Measurements from ENCODE around the gene GPR146. TPM values are rescaled to one million over a fixed set of nuclear protein-coding genes. Genes with fewer than 3 reads are reported as not detected.

Gene GPR146
- total and polyA plus RNA-seq, 2 of the 8 experiments (the other 6 are each of a cell fraction or from before 2014, with no cell fraction given), result 1.8 to 2.7 TPM

- TF ChIP-seq EGR1 (IDR thresholded peaks at IDR 0.05; ENCODE audit: borderline replicate concordance, low read depth, low read length) (0 out of 2 replicates have a peak, but pooled peaks have one; percentile 26), BRCA1 (IDR thresholded peaks at IDR 0.05; ENCODE audit: low read depth, low read length) (no peak), RFX5 (IDR thresholded peaks at IDR 0.05; ENCODE audit: borderline replicate concordance, low read depth, low read length) (no peak), FOSL1 (IDR thresholded peaks at IDR 0.05; ENCODE audit: insufficient read depth, low read depth, low read length) (no peak)
Observed at GRCh38 chr7:1098243-1099153, 54.2 kb downstream of the GPR146 start.

More at GRCh38 chr7:1098243-1099153, 54.2 kb downstream of the GPR146 start:
- Histone ChIP-seq H4K20me1 (replicated peaks in 1 of 2; ENCODE audit: control insufficient read depth in 1 of 2, insufficient read depth in 2 of 2, low read length in 2 of 2) (peaks cover 5 to 15% of the 10 kb centered on the region in 2 experiments), H3K4ac (replicated peaks; ENCODE audit: insufficient read length, low read depth, low read length) (no peak overlapping the region), H2BK12ac (ENCODE audit: low read depth, low read length) (no peak overlapping the region), H3K4me3 (ENCODE audit: extremely low read depth in 1 of 4, insufficient read depth in 2 of 4, low read depth in 3 of 4, low read length in 4 of 4) (no peak overlapping the region), H2BK20ac (ENCODE audit: low read length) (no peak overlapping the region), H3K27ac (ENCODE audit: low read depth, low read length) (no peak overlapping the region), H2AFZ (ENCODE audit: low read length) (no peak overlapping the region), H3K79me1 (ENCODE audit: low read depth, low read length) (peaks cover 21% of the 10 kb centered on the region), H2AK5ac (ENCODE audit: low read depth, low read length) (no peak overlapping the region), H3K18ac (ENCODE audit: extremely low read depth, low read length) (no peak overlapping the region), H3K23ac (ENCODE audit: insufficient read length) (no peak overlapping the region), H3K56ac (replicated peaks; ENCODE audit: insufficient read length, low read depth, low read length) (no peak overlapping the region), H3K4me1 (replicated peaks in 1 of 4; ENCODE audit: control insufficient read depth in 3 of 4, insufficient read depth in 4 of 4, low read length in 3 of 4) (no peaks in the 10 kb centered on the region; a peak in 1 of 7 replicates), H3K4me2 (ENCODE audit: insufficient read depth in 1 of 2, low read depth in 2 of 2, low read length in 2 of 2) (no peak overlapping the region), H3K79me2 (ENCODE audit: control insufficient read depth in 1 of 2, insufficient read depth in 2 of 2, low read length in 2 of 2) (peaks cover 0 to 11% of the 10 kb centered on the region in 2 experiments; a peak in 1 of 4 replicates), H3K36me3 (ENCODE audit: control insufficient read depth in 2 of 4, insufficient read depth in 4 of 4, low read length in 3 of 4) (no peaks in the 10 kb centered on the region; a peak in 1 of 8 replicates), H2BK5ac (ENCODE audit: low read depth, low read length) (no peak overlapping the region), H3K9me3 (ENCODE audit: insufficient read depth in 2 of 2, low read depth in 1 of 2, low read length in 1 of 2) (no peaks in the 10 kb centered on the region), H3K23me2 (ENCODE audit: low read depth, low read length) (no peaks in the 10 kb centered on the region), H3K27me3 (replicated peaks in 1 of 4; ENCODE audit: control insufficient read depth in 3 of 4, extremely low read depth in 1 of 4, insufficient read depth in 3 of 4, low read length in 3 of 4) (no peaks in the 10 kb centered on the region), H2BK15ac (ENCODE audit: low read length) (no peak overlapping the region), H3K9ac (replicated peaks in 1 of 4; ENCODE audit: extremely low read depth in 1 of 4, low read depth in 3 of 4, low read length in 3 of 4) (no peak overlapping the region), H4K8ac (ENCODE audit: extremely low read depth, insufficient read depth, low read length) (no peak overlapping the region), H3K14ac (ENCODE audit: insufficient read length) (no peak overlapping the region), H4K91ac (replicated peaks; ENCODE audit: insufficient read length, low read length) (no peak overlapping the region), H4K5ac (ENCODE audit: insufficient read length, low read depth, low read length) (no peak overlapping the region), H2BK120ac (replicated peaks; ENCODE audit: low read depth, low read length) (no peak overlapping the region)
- DNase-seq (ENCODE audit: low read depth in 1 of 2, low spot score in 2 of 2) (no peak), FAIRE-seq (no peak)
- ChIA-PET CTCF (ENCODE audit: partially characterized antibody) (interaction anchor here (0.9 to 1.6 kb wide), 3 partner anchors 10 to 21 kb away, joined by 3 read pairs; no protein-coding TSS in a partner anchor), POLR2A (ENCODE audit: partially characterized antibody) (interaction anchor here (0.7 kb wide), 1 partner anchor 191 kb away, joined by 3 read pairs; no protein-coding TSS in a partner anchor)
- 94% methylated on average over 43 of the region's 43 CpGs; no CpG with 5 or more reads in 1 of the 2 experiments for WGBS, 2 experiments (ENCODE audit: extremely low coverage in 1 of 2, insufficient coverage in 1 of 2, insufficient read length in 1 of 2, insufficient replicate concordance in 2 of 2, low coverage in 1 of 2, low lambda C conversion rate in 2 of 2, missing lambda C conversion rate in 1 of 2)

Measured in H1 (cell line).